HUES64 (cell line): ENCODE measurements around the gene SMURF2.

Experiments
- H3K27ac ChIP-seq: 2 replicates; pipeline ENCODE4 v1.7.0; 2013; ENCODE audit warnings: low read depth, low read length, inconsistent platforms
- H3K27me3 ChIP-seq: 2 replicates; pipeline ENCODE4 v1.6.1; 2013; ENCODE audit warnings: mild to moderate bottlenecking, low read length; ENCODE audit not compliant: insufficient read depth
- H3K36me3 ChIP-seq: 2 replicates; pipeline ENCODE4 v1.6.1; 2013; ENCODE audit warnings: mild to moderate bottlenecking, low read length; ENCODE audit not compliant: insufficient read depth
- H3K4me1 ChIP-seq: 2 replicates; pipeline ENCODE4 v1.6.1; 2013; ENCODE audit warnings: mild to moderate bottlenecking, low read length, moderate library complexity; ENCODE audit not compliant: insufficient read depth
- H3K4me3 ChIP-seq: 2 replicates; pipeline ENCODE4 v1.5.1; 2013; ENCODE audit warnings: mild to moderate bottlenecking, low read length, moderate library complexity
- H3K9ac ChIP-seq: 2 replicates; pipeline ENCODE4 v1.6.1; 2013; ENCODE audit warnings: mild to moderate bottlenecking, low read depth, low read length
- H3K9me3 ChIP-seq: 2 replicates; pipeline ENCODE4 v1.6.1; 2013; ENCODE audit warnings: low read depth, low read length; ENCODE audit not compliant: insufficient read depth
- WGBS: fragments of 150-250, 120-280 bp; methylation state at CpG from one replicate; pipeline ENCODE4 v1.1.7; 2013; ENCODE audit warnings: missing lambda C conversion rate; 5-methylcytosine and 5-hydroxymethylcytosine counted together

The SMURF2 gene

GRCh38 chr17:64500862-64501765 is 161.0 kb downstream of the SMURF2 start:
- Histone ChIP-seq H3K9me3 (no peaks in the 10 kb centered on the region), H3K4me3 (no peak overlapping the region), H3K4me1 (peaks cover 24% of the 10 kb centered on the region; the same call in 1 of the 2 replicates), H3K9ac (no peak overlapping the region), H3K27me3 (no peaks in the 10 kb centered on the region), H3K36me3 (peaks cover 77% of the 10 kb centered on the region), H3K27ac (peak overlapping the region; percentile 26; the same call in 1 of the 2 replicates)
- WGBS = 96% methylated on average over 10 of the region's 11 CpGs

GRCh38 chr17:64500487-64500859 is 161.6 kb downstream of the SMURF2 start:
- Histone ChIP-seq H3K36me3 (peaks cover 77% of the 10 kb centered on the region), H3K4me1 (peaks cover 24% of the 10 kb centered on the region; the same call in 1 of the 2 replicates), H3K27ac (no peak overlapping the region), H3K27me3 (no peaks in the 10 kb centered on the region), H3K9me3 (no peaks in the 10 kb centered on the region), H3K9ac (no peak overlapping the region), H3K4me3 (no peak overlapping the region)
- WGBS = 97% methylated on average over 8 of the region's 8 CpGs

DNA sequence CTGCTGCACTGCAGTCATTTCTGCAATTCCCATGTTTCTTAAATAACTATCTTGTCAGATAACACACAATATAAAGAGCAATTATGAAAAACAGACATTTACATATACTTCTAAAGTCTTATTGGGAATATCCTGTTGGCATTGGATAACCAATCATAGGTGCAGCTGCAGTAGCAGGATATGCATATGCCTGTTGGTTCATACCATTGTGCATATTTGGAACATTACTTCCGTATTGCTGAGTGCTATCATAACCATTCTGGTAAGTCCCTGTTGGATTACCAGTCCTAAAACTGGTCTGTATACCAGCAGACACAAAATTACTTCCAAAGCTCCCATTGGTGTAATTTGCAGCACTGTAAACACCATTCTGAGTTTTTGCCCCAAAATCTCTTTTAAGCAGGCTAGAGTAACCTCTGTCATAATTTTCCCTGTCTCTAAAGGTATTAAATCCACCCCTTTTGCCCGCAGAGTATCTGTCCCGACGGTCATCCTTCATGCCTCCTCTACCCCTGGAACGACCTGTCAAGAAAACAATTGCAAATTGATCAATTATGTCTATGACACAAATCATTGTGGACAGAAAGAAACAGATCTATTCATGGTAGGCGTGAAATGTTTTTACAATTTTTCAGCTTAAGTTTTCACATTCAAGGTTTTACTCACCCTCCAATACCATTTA is 162.2 kb downstream of the SMURF2 start:
- H3K27ac ChIP-seq = no peak overlapping the region; the same call in 1 of the 2 replicates
- no peaks in the 10 kb centered on the region for H3K9me3 ChIP-seq
- no peaks in the 10 kb centered on the region for H3K27me3 ChIP-seq
- peaks cover 74% of the 10 kb centered on the region for H3K36me3 ChIP-seq
- H3K4me1 ChIP-seq = peaks cover 24% of the 10 kb centered on the region; the same call in 1 of the 2 replicates
- 94% methylated on average over 6 of the region's 6 CpGs for WGBS
- no peak overlapping the region for H3K4me3 ChIP-seq
- no peak overlapping the region for H3K9ac ChIP-seq

DNA sequence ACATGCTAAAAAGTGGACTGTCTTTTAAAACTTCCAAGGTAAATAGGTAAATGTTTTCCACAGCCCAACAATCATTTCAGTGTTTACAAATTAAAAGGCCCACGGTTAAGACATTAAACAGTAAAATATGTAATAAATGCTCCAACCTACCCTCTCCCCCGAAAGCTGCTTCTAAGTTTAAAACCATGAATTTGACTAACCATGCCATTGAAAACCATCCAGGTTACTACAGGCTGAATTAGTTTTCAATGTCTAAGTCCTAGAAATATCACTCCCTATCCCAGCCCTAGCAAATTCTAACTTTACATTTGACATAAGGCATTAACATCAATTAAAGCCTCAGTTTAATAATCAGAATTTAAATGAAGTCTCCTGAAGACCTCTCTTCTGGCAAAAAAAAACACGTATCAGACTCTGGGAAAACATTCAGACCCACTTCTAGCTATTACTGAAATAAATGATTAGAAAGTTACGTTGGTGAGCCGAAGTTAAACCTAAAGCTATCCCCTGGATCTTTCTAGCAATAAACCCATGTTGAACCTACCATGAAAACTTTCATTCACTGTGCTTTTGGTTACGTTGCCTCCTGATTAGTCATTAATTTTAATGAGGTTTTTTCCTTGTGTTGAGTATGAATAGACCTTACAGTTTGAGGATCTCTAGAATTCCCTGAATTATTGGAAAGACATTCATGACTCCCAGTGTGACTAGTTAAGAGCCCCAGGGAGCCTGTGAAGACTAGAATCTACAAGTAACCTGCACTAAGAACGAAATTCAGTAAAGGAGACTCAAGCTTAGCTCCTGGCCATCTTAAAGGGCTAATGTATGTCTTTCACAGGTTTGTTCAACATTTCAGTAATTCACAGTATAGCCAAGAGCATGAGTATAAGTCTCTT is 163.6 kb downstream of the SMURF2 start:
- H3K4me3 ChIP-seq = peak overlapping the region; percentile 86

DNA sequence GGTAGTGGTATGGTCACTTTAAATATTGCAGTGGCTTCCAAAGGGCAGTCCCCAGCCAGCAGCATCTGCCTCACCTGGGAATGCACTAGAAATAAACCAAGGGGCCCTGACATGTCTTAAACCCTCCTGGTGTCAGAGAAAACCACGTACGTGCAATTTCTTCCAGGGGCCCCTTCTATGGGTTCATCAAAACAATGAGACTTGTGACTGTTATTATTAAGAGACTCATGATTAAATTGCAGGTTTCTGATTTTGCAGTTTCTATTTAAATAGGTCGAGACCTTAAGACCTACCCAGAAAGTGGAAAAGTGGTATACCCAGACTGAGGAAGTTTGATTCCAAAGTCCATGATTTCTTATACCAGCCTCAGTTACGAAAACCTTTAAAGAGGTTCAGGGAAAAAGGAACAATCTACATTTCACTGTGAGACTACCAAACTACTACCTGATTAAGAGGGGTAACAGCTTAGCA is 164.5 kb downstream of the SMURF2 start:
- Histone ChIP-seq H3K9me3 (no peaks in the 10 kb centered on the region), H3K27me3 (no peaks in the 10 kb centered on the region), H3K9ac (peak overlapping the region; percentile 86), H3K36me3 (peaks cover 68% of the 10 kb centered on the region), H3K4me1 (peaks cover 16% of the 10 kb centered on the region; the same call in 1 of the 2 replicates), H3K27ac (peak overlapping the region; percentile 95), H3K4me3 (peak overlapping the region; percentile 86)
- WGBS = 40% methylated on average over 3 of the region's 4 CpGs

More for the DNA sequence above, 163.6 kb downstream of the SMURF2 start:
- Histone ChIP-seq H3K27ac (peak overlapping the region; percentile 95; the same call in 1 of the 2 replicates), H3K9me3 (no peaks in the 10 kb centered on the region), H3K36me3 (peaks cover 70% of the 10 kb centered on the region), H3K27me3 (no peaks in the 10 kb centered on the region), H3K9ac (no peak overlapping the region), H3K4me1 (peaks cover 16% of the 10 kb centered on the region; the same call in 1 of the 2 replicates)
- 90% methylated on average over 7 of the region's 7 CpGs for WGBS

- H3K27ac ChIP-seq = peak within 1 kb of the TSS; percentile 95
- peak within 1 kb of the TSS; percentile 86 for H3K4me3 ChIP-seq
- H3K9me3 ChIP-seq = peaks cover 2% of the 10 kb centered on the region; the same call in 1 of the 2 replicates
- H3K36me3 ChIP-seq = peaks cover 68% of the 10 kb centered on the region
- no peaks in the 10 kb centered on the region for H3K27me3 ChIP-seq
- WGBS = under 1% methylated on average over 50 of the region's 50 CpGs
- peak within 1 kb of the TSS; percentile 86 for H3K9ac ChIP-seq
- H3K4me1 ChIP-seq = peaks cover 16% of the 10 kb centered on the region; the same call in 1 of the 2 replicates
These were observed 165.1 kb downstream of the SMURF2 start, which contains the start of gene POLG2 for GRCh38 chr17:64496786-64497564. TSS of gene POLG2 (minus strand) at chr17:64497054. CDS start at chr17:64496968, 86 bp downstream.

DNA sequence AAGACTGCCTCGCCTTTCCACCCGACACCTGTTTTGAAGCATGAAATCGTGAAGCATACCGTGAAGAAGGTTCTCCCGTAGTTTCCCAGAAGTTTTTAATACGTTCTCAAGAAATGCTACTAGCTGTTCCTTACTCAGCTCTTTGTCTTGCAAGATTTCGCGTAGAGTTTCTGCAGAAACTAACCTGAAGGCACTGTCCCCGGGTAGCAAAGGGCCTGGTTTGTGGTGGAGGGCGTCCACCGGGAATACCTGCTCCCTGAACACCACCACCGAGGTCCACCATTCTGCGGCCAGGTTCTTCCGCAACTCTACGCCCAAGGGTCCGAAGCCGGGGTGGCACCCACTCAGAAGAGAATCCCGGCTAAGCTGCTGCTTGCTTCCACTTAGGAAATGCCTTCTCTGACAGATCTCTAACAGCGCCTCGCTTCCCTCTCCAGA is 165.7 kb downstream of the SMURF2 start:
- Histone ChIP-seq H3K36me3 (peaks cover 68% of the 10 kb centered on the region), H3K4me3 (peak overlapping the region; percentile 86), H3K27me3 (no peaks in the 10 kb centered on the region), H3K9ac (peak overlapping the region; percentile 86), H3K4me1 (peaks cover 16% of the 10 kb centered on the region; the same call in 1 of the 2 replicates), H3K27ac (peak overlapping the region; percentile 32; the same call in 1 of the 2 replicates), H3K9me3 (peaks cover 3% of the 10 kb centered on the region; the same call in 1 of the 2 replicates)
- 3% methylated on average over 20 of the region's 20 CpGs for WGBS
